RWPE1 (cell line): Measurements from ENCODE around the gene SIM1.

Experiments
- CTCF ChIA-PET: fragments of 350-600 bp; sonication (Branson Sonifier 250); formaldehyde crosslinking; extraction: SDS; loops from one replicate; lab custom pipeline; 2021; lab: Yijun Ruan, JAX
- POLR2A ChIA-PET: fragments of 400-600 bp; formaldehyde crosslinking; extraction: SDS; loops from one replicate; lab custom pipeline; 2020; ENCODE audit warnings: antibody characterized with exemption; ENCODE audit not compliant: low non-redundant PET; lab: Yijun Ruan, JAX
- DNase-seq: peaks from one replicate; pipeline ENCODE4 v3.0.0; 2012; ENCODE audit warnings: low spot score
- H3K27ac ChIP-seq: fragments of 450-650 bp; 2 replicates; pipeline ENCODE4 v1.5.1; 2017
- TF ChIP-seq, protein P1 (sequence below): fragments of 450-650 bp; conservative IDR thresholded peaks from 2 replicates; pipeline ENCODE4 v1.5.1; 2017; ENCODE audit warnings: low read depth, mild to moderate bottlenecking

The SIM1 gene

DNA sequence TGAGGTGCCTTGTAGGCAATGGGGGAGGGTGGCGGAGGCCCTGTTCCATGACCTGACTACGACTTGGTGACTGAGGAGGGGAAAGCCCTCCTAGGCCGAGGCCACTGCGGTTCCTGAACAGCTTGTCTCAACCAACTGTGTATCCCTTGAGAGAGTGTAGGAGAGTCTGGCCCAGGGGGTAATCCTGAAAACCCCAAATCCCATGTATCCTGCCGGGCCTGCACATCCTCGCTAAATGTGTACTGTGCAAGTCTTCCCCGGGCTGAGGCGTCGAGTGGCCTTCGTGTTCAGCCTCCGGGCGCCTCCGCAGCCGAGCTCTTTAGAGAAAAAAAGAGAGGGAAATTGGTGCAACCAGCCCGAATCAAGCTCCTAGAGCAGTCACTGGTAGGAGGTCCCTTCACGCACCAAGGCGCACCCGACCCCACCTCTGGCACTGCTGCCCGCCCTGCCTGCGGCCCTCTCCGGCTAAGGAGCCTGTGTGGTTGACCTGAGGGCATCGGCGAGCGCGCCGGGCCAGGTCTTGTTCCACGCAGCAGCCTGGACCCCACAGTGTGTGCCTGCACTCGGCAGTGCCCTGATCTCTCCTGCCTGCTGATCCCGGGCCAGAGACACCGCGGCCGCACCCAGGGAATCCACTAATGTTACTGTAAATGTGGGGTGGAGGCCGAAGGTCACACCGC, 7.3 kb downstream of the SIM1 start:
- ChIA-PET CTCF (no interaction called here), POLR2A (no interaction called here)
- no peak for DNase-seq
- H3K27ac ChIP-seq: no peak overlapping the region
- TF ChIP-seq, protein P1, sequence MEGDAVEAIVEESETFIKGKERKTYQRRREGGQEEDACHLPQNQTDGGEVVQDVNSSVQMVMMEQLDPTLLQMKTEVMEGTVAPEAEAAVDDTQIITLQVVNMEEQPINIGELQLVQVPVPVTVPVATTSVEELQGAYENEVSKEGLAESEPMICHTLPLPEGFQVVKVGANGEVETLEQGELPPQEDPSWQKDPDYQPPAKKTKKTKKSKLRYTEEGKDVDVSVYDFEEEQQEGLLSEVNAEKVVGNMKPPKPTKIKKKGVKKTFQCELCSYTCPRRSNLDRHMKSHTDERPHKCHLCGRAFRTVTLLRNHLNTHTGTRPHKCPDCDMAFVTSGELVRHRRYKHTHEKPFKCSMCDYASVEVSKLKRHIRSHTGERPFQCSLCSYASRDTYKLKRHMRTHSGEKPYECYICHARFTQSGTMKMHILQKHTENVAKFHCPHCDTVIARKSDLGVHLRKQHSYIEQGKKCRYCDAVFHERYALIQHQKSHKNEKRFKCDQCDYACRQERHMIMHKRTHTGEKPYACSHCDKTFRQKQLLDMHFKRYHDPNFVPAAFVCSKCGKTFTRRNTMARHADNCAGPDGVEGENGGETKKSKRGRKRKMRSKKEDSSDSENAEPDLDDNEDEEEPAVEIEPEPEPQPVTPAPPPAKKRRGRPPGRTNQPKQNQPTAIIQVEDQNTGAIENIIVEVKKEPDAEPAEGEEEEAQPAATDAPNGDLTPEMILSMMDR: no peak

DNA sequence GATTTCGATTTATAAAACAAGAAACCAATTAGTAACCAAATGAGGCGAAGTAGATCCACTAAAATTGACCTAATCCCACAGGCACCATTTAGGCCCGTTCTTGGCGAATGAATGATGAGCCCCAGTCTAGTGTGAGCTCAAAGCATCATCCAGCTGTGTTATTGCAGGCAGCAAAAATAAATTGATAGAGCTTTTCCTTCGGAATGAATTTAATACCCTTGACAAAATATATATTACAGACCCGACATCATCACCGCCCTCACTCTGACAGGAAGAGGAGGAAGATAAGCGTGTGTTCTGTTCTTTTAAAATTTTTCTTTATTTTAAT, 7.8 kb downstream of the SIM1 start:
- no peak for DNase-seq
- ChIA-PET CTCF (interaction anchor here (0.7 kb wide), 1 partner anchor 114 kb away, joined by 3 read pairs; no protein-coding TSS in a partner anchor), POLR2A (interaction anchor here (0.6 kb wide), 1 partner anchor 169 kb away, joined by 3 read pairs; no protein-coding TSS in a partner anchor)
- TF ChIP-seq, protein P1: no peak
- no peak overlapping the region for H3K27ac ChIP-seq

DNA sequence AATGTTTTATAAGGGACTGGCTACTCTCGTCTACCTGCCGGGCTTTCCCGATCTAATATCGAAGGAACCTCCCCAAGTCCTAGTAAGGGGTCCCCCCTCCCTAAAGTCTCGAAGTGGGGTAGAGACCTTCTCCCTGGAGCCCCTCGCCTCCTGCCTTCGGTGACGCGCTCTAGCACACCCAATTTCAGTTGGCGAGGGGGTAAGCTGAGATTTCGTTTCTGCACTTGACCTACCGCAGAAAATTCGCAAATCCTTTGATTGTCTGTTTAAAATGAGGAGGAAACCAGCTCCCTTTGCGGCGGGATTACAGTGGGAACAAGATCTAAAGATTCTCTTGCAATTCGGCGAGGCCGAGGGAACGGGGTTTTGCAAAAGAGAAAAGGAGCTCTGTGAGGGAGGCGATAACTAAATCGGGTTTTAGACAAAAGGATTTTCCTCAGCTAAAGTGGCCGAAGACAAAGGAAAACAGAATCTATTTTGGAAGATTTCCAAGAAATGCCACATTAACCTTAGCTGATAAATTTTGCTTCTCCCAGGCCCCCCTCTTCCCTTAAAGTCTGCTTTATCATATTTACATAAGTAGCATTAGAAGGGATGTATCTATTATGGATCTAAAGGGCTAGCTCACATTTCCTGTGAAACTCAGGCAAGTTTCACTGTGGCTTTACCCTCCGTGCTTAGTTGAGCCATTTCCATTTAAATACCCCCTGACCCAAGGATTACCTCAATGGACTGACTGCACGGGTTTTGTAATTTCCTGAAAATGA, 8.4 kb downstream of the SIM1 start:
- TF ChIP-seq, protein P1: no peak

DNA sequence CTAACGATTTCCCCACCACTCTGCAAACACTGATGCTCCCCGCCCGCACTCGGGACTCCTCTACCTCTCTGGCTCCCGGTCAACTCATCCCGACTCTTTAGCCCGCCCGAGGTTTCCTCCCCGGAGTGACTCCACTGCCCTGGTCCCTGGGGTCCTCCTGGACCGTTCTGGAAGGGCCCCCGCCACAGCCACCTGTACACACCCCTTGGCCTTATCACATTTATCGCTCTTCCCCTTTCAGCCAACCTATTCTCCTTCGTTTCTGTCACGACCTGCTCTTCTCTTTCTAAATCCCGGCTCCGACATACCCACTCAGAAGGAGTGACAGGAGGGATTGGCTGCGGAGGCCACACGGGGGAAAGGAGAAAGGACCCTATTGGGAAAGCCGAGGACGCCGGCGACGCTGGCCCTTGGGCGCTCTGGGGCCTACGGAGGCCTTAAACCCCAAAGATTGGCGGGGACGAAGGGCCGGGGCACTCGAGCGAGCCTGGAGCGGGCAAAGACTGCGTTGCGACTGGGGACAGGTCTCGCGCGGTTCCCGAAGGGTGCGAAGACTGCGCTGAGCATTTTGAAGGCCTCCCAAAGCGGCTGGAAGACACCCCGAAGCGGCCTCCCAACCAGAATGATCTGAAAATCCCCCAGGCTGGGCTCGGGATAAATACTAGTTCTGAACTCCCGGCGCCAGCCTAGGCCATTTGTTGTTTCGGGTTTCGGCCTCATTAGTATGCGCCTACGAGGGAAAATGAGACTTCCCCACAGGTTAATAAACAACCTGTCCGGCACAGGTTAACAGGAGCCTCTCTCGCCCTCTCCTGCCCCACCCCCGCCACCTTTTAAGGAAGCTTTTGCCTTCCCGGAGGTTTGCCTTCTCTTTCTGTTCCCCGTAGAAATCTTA, 9.2 kb downstream of the SIM1 start:
- ChIA-PET POLR2A (no interaction called here), CTCF (no interaction called here)
- TF ChIP-seq, protein P1: no peak
- H3K27ac ChIP-seq: no peak overlapping the region
- DNase-seq: no peak

More for the DNA sequence above, 8.4 kb downstream of the SIM1 start:
- ChIA-PET CTCF (interaction anchor here (0.7 kb wide), 1 partner anchor 114 kb away, joined by 3 read pairs; no protein-coding TSS in a partner anchor), POLR2A (interaction anchor here (0.6 kb wide), 1 partner anchor 168 kb away, joined by 3 read pairs; no protein-coding TSS in a partner anchor)
- no peak overlapping the region for H3K27ac ChIP-seq
- no peak for DNase-seq

DNA sequence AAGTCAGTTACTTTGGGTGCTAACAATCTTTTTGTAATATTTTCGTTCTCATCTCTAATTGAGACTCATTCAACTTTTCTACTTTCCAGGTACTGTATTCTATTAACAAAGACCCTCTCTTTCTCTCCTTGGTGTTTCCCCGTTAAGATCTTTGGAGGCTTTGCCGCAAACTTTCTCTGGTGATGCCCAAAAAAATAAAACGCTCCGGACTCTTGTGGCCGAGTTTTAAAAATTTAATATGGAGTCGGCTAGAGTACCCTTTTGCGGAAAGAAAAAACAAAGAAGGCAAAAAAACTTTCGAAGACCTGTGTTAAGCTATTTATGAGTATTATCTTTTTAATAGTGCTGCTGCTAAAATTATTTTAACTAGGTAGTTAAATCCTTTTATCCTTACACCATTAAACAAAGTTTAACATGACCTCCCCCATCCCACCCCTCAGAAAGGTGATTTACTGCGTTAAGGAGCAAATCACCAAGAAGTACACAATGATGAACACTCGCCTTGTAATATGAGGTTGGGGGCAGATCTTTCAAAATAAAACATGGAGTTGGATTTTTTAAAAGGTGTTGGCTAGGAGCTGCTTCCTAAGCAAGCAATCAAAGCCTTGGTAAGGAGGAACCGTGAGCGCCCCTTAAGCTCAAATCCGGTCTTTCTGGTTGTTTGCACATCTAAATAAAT, 10.0 kb downstream of the SIM1 start:
- no peak for DNase-seq
- TF ChIP-seq, protein P1: no peak
- POLR2A ChIA-PET: no interaction called here
- H3K27ac ChIP-seq: no peak overlapping the region
- CTCF ChIA-PET: no interaction called here
